Kasumi-1 (cell line): ENCODE results near the gene C17orf75.
"Not testable (repeated sequence)": the region's sequence is repeated elsewhere in the genome, so short reads cannot be mapped to it uniquely, and the experiment has no call there.

Experiments used
- DNase-seq, 2 experiments: peaks; one replicate each; lab custom pipeline; 2025; lab: John Stamatoyannopoulos, UW

Gene C17orf75, protein sequence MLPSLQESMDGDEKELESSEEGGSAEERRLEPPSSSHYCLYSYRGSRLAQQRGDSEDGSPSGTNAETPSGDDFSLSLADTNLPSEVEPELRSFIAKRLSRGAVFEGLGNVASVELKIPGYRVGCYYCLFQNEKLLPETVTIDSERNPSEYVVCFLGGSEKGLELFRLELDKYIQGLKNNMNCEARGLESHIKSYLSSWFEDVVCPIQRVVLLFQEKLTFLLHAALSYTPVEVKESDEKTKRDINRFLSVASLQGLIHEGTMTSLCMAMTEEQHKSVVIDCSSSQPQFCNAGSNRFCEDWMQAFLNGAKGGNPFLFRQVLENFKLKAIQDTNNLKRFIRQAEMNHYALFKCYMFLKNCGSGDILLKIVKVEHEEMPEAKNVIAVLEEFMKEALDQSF

DNA sequence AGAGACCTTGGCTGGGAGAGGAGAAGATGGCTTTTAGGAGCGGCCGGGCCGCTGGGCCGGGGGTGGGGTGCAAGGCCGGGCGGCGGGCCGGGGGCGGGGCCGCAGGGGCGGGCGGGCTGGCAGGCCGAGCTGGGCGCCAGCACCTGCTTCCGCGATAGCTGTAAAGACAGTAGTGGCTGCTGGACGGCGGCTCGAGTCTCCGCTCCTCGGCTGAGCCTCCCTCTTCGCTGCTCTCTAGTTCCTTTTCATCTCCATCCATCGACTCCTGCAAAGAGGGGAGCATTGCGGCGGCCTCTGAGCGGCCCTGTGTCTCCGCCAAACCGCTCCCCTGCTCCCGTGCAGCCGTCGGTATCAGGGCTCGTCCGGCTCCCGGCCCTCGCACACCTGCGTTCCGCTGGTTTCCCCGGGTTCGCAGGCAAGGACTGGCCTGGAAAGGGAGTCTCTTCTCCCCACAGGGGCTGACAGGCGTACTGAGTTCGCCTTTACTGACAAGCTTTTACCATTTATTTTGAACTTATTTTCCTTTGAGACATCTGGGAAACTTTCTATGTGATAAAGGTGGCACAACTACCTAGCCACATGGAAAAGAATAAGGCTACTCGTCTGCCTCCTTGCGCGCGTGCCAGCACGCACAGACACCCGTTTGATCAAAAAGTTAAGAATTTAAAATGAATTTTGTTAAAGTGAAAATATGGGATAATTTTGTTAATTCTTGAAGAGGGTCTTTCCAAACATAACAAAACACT is at the start of gene C17orf75:
Gene C17orf75, minus strand, starts transcription at position 317 of the 746 bp plus-strand sequence. Its CDS starts 34 bp downstream, at position 283.
- DNase-seq: peak; percentile 68 to 72

DNA sequence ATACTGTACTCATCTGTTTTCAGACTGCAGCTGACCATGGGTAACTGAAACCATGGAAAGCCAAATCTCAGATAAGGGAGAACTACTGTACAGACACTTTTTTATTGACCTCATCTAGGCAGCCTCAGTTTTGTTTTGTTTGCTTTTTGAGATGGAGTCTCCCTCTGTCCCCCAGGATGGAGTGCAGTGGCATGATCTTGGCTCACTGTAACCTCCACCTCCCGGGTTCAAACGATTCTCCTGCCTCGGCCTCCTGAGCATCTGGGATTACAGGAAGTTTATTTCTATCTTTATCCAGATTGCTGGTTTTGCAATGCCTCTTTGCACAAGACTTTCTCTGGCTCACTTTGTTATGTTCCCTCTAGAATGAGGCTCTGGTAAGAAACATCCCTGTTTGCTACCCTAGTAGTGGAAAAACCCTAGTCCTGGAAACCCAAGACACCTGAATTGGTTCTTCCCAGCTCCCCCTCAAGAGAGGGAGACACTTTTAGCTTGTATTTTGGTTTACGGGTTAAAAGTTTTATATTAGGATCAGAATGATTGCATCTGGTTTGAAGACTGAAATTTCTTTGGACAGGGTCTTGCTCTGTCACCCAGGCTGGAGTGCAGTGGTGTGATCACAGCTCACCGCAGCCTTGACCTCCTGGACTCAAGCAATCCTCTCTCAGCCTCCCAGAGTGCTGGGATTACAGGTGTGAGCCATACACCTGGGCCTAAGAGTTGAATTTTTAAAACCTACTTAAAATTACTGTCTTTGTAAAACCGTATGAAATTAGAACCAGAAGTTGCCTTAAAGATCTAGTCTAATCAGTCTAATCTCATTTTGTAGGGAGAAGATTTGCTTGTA is 46.9 kb upstream of the C17orf75 start:
- DNase-seq: no peak

DNA sequence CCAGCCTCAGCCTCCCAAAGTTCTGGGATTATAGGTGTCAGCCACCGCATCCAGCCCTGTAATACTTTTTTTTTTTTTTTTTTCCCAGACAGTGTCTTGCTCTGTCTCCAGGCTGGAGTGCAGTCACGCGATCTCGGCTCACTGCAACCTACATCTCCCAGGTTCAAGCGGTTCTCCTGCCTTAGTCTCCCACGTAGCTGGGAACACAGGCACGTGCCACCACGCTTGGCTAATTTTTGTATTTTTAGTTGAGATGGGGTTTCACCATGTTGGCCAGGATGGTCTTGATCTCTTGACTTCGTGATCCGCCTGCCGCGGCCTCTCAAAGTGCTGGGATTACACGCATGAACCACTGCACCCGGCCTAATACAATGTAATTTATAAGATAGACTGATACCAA is 46.2 kb upstream of the C17orf75 start:
- not testable (repeated sequence) for DNase-seq

DNA sequence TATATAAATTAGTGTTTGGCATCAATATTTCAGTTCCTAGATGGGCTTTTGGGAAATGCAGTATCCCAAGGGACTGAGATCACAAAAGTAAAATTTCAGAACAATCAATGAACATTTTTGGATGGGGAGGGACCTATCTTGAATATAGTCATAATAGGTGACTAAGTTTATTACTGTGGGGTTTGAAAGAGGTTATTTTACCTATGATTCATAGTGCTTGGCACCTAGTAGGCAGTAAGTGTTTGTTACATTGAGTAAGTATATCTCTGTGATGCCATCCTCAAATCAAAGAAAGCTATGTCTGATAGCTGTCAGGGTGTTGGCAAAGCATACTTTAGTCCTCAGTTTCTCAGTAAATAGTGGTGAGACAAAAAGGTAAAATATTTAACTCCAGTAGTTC is 44.9 kb upstream of the C17orf75 start:
- no peak for DNase-seq

DNA sequence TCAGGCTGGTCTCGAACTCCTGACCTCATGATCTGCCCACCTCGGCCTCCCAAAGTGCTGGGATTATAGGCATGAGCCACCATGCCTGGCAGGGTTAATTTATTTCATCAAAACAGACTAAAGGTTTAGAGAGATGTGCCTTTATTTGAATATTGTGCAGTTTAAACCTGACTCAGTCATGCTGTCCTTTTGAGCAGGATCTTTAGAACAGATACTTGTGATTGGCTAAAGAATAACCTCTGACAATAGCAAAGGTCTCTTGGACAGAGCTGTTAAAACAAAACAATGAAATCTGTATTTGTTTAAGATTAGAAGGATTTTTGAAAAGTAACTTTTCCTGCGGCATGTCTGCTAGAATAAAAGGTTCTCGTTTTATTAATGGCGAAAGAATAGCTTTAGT is 44.0 kb upstream of the C17orf75 start:
- DNase-seq: no peak

DNA sequence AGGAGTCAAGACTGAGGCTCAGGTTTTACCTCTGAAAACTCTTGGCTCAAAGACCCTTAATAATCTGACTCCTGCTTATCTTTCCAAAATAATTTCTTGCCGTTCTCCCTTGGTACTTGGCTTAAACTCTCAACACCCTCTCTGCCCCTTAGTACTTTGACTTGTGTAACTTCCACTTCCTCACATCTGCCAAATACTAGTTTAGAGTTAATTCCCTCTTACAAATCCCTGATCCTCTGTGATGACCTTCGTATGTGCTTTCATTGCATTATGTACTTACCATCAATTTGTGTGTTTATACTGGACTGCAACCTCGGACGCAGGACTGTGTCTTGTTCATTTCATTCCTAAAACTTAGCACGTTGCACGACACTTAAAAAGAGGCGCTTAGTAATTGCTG is 43.1 kb upstream of the C17orf75 start:
- DNase-seq: no peak

DNA sequence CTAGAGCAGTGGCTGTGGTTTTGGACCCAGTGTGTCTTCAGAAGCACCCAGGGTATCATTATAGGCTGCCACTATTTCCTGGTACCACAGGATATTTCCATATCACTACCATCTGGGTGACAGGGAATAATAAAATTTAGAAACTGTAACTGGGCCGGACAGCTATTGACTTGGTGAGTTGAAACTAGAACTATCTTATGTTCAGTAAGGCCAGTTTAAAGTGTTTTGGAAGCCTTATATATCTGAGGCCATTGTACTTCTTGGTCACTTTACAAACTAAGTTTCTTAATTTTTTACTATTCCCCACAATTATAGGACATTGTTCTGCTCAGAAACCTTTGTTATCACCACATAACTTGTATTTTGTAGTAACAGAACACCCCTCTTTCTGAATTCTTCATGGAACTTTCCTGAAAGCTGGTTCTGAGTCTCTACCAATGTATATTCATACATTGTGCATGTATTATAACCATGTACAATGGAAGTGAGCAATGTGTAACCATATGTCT is 42.0 kb upstream of the C17orf75 start:
- DNase-seq: no peak

DNA sequence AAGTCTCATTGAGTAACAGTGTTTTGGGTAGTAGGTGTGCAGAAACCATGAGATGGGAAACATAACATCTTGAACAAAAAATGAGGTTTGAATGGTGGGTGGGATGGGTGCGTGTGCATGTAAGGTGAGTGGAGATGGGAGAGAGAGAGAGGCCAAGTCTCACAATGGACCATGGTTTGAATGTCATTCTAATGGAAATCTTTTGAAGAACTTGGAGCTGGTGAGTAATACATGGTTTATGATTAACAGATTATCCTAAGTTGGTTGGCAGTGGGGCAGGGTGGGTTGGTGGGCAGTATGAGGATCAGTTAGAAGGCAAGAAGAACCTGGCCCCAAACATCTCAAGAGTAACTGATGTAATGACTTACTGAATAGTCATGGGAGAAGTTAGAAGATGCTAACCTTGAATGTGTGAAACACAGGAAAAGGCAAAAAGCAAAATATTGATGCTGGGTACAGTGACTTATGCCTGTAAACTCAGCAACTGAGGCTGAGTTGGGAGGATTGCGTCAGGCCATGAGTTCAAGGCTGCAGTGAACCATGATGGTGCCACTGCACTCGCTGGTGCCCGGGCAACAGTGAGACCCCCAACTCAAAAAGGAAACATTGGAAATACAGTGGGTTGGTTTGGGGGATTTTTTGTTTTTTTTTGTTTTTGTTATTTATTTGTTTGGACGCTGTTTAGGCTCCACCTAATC is 40.7 kb upstream of the C17orf75 start:
- no peak for DNase-seq

DNA sequence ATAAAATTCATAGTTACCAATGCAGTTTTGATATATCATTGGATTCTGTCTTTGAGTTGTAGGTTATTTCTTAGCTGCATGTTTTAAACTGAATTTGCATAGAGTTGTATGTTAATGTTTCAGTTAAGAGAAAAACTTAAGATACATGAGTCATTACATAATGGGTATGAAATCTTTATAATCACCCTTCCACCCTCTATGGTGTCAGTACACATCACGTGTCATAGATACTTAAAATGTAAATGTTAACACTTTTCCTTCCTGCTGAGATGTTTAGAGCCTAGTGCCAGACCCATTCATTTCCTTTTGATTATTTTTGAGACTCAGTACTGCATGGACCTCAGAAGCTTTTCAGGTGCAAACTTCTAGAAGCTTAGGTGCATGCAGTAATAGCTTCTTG is 28.5 kb upstream of the C17orf75 start:
- DNase-seq: no peak

DNA sequence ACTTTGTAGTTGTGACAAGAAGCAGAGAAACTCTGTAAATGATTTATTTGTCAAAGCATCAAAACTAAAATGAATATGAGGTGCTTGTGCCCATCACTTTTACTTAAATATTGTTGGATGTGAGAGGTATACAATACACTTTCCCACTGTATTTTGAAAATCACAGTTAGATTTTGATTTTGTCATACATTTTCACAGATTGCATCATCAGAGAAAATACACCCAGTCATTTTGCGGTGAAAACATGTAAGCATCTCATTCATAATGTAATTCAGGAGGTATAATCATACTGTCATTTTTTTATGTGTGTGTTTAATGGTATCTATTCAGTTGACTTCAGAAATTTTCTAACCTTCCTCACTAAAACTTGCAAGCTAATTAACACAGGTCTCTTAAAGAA is 19.3 kb upstream of the C17orf75 start:
- no peak for DNase-seq

DNA sequence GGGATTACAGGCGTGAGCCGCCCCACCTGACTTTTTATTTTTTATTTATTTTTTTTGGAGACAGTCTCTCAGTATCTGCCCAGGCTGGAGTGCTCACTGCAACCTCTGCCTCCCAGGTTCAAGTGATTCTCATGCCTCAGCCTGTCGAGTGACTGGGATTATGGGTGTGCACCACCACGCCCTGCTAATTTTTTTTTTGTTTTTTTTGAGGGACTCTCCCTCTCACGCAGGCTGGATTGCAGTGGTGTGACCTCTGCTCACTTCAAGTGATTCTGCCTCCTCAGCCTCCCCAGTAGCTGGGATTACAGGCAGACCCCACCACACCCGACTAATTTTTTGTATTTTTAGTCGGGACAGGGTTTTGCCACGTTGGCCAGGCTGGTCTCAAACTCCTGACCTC is 15.6 kb upstream of the C17orf75 start:
- DNase-seq: no peak

DNA sequence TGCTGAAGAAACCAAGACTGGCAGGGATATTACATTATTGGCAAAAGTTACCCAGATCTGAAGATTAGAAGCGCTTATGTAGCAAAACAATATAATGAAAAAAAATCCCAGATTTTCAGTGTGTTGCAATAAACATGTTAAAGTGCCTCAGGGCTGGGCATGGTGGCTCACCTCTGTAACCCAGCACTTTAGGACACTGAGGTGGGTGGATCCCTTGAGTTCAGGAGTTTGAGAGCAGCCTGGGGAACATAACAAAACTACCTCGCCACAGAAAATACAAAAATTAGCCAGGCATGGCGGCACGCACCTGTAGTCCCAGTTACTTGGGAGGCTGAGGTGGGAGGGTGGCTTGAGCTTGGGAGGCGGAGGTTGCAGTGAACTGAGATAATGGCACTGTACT is 14.8 kb upstream of the C17orf75 start:
- DNase-seq: no peak

DNA sequence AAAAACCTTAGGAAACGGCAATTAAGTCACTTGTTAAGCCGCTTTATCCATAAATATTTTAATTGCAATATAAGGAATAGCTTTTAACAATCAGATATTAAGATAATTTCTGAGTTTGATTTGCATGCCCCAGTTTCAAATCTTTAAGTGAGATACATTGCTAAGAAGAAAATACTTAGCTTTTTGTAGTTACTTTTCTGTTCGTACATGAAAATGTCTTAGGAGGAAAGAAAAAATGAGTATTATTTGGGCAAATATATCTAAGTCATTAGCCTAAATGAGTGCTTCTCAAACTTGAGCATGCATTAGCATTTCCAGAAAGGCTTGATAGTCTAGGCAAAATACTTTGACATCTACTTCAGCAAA is 14.4 kb upstream of the C17orf75 start:
- no peak for DNase-seq

DNA sequence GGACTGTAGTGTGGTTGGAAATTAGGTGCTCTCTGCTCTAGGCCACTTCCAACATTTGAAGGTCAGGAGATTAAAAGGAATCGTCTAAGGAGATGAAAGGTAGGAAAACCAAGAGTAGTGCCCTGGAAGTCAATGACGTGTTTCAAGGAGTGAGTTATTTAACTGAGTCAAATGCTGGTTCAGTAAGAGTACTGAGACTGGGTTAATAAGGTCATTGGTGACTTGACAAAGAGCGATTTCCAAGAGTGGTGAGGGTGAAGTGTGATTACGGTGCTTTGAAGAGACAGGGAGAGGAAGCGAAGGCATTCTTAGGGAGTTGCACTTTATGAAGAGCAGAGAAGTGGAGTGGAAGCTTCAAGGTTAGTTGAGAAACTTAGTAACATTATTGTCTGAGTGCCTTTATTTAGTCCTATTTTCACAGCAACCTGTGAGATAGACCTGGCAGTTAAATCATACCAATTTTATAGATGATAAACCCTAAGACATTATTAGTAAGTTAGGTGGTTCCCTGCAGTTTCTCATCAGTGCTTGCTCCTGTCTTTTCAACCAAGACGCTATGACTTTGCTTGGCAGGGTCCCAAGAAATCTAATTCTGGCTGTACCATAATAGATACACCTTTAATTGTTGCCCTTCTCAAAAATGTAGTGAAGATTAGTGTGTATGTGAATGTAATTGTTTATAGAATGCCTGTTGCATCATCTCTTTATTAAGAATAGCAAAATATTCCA is 13.8 kb upstream of the C17orf75 start:
- DNase-seq: no peak

DNA sequence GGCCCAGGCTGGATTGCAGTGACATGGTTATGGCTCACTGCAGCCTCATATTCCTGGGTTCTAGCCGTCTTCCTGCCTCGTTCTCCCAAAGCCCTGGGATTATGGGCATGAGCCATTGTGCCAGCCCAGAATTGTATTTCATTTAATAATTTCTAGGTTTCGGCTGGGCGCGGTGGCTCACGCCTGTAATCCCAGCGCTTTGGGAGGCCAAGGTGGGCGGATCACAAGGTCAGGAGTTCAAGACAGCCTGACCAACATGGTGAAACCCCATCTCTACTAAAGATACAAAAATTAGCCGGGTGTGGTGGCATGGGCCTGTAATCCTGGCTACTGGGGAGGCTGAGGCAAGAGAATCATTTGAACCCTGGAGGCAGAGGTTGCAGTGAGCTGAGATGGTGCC is 10.8 kb upstream of the C17orf75 start:
- DNase-seq: not testable (repeated sequence)

DNA sequence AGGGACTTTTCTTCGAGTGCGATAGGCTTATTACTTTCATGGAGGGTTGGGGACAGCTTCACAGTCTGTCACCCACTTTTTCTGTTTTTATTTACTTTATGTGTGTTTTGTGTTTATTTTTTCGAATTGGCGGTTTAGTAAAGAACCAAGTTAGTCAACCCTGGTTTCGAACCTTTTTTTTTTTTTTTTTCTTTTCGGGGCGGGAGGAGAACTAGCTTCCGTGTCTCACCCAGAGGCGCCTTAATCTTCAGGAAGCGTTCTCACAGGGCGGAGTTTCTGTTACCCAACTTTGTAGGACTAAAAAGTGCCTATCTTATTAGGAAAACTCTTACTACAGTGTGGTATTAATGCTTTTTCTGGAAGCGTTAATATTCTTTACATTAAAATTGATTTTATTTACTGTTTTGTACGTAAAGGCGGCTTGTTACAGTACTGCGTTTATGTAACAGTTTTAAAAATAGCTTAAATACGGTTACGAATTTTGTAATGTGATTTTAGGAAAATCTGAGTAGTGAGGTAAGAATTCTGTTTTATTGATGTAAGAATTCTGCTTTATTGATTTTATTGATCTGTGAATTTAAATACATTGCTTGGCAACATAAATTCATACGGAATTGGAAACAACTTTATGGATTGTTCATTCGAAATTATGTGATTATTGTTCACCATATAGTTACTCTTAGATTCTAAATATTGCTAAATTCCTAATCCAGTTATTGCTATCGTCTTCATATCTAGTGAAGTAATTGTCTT is 8.9 kb upstream of the C17orf75 start:
- peak; percentile 68 to 75 for DNase-seq

DNA sequence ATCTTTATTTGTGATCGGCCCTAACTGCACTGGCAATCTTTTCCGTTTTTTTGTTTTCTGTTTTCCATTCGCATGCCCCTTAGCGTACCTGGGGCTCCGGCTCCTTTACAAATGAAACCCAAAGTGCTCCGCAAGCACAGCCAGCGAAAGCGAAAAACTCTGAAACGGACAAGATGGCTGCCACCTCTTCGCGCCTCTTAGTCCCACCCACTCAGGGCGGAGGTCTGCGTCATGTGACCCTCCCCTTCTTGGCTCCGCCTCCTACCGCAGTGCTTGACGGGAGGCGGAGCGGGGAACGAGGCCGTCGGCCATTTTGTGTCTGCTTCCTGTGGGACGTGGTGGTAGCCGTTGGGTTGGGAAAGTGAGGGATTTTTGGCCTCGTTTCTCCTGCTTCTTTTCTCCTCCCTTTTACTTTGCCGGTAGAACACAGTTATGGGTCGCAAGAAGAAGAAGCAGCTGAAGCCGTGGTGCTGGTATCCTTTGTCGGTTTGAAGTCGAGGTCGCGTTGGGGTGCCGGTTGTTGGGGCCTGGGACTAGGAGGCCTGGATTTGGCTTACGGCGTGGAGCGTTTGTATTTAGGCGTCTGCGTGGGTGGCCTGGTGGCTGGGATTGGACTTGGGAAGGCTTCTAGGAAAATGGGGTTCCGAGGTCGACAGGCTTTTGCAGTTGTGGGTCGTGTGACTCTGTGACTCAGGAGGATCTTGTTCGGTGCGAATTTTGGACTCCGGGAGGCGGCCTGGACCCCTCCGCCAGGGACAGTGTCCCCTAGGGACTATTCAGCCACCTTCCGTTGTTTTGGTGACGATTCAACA is 8.1 kb upstream of the C17orf75 start, which contains the start of gene ZNF207:
Gene ZNF207, plus strand, starts transcription at position 304 of the 812 bp plus-strand sequence. Its CDS starts 129 bp downstream, at position 433.
- DNase-seq: peak; percentile 95 to 96

DNA sequence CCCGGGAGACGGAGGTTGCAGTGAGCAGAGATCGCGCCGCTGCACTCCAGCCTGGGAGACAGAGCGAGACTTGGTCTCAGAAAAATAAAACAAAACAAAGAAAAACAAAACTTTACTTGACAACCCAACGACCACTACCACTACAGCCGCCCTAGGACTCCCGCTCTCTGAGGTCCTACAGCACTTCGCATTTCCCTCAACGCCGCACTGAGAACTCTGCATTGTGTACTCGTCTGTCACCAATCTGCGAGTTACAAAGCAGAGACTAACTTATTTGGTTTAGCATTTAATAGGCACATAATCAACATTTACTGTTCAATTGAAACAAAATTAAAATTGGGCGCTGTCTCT is 7.5 kb upstream of the C17orf75 start:
- DNase-seq: no peak

DNA sequence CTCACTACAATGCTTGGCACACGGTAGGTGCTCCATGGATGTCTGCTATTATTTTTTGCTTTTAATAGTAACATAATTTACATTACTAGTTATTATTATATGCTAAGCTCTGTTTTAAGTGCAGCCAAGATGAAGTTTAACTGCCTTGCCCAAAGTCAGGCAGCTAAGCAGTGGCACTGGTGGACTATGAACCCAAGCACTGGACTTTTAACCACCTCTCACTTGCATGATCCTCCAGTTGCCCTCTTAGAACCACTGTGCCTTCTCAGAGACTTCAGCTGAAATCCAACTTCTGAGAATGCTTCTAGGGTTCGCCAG is 6.5 kb upstream of the C17orf75 start:
- no peak for DNase-seq
